GM19328 (cell line): Measurements from ENCODE around the gene CNKSR1.

Source experiments
- ATAC-seq: cut with Tn5 transposase; IDR thresholded peaks from one replicate; pipeline ENCODE4 v1.9.1; 2021; ENCODE audit warnings: mild to moderate bottlenecking, moderate library complexity; ENCODE audit not compliant: unreplicated experiment

Gene CNKSR1

DNA sequence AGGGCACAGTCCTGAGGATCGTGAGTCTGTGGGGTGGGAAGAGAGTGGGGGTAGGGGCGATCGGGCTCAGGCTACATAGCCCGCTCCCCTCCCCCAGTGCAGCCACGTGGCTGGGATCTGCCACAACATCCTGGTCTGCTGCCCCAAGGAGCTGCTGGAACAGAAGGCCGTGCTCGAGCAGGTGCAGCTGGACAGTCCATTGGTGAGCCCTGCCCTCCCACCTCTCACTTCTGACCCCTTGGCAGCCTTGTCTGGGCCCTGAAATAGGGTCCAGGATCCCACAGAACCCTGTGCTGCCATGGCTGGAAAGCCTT is 5.0 kb downstream of the CNKSR1 start:
- no peak for ATAC-seq

DNA sequence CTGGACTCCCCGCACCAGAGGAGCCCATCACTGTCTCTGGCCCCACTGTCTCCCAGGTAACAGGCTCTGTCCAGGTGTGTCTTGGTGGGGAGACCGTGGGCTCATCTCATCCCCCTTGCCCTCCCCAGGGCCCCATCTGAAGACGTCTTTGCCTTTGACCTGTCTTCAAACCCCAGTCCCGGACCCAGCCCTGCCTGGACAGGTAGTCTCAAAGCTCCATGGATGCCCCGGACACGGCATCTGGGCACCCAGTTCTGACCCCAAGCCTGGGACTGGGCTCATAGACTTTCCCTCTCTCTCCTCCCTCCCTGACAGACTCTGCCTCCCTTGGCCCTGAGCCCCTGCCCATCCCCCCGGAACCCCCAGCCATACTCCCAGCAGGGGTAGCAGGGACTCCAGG is 6.8 kb downstream of the CNKSR1 start:
- no peak for ATAC-seq

DNA sequence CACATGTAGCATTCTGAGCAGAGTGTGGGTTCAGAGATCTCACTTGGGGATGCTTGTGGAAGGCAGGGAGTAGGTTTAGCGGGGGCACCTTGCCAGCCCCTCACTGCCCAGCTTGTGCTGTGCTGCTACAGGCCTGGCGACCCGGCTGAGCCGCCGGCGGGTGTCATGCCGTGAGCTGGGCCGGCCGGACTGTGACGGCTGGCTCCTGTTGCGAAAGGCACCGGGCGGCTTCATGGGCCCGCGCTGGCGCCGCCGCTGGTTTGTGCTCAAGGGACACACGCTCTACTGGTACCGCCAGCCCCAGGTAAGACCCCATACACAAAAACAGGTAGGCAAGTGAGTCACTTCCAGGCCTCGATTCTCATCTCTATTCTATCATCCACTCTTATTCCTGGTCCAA is 7.6 kb downstream of the CNKSR1 start:
- no peak for ATAC-seq

DNA sequence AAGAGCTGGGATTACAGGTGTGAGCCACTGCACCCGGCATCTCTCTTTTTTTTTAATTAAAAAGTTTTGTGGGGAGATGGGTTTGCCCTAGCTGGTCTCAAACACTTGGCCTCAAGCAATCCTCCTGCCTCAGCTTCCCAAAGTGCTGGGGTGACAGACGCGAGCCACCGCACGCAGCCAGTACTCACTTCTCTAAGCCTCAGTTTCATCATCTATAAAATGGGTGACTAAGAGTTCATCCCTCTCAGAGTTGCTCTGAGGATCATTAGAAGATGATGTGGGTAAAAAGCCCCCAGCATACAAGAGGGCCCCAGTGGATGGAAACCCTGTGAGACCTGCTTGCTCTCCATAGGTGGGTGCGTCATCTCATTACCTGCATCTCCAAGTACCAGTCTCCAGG is 10.6 kb downstream of the CNKSR1 start:
- no peak for ATAC-seq

- ATAC-seq: no peak
Measured at GRCh38 chr1:26188477-26188876, 11.2 kb downstream of the CNKSR1 start.

DNA sequence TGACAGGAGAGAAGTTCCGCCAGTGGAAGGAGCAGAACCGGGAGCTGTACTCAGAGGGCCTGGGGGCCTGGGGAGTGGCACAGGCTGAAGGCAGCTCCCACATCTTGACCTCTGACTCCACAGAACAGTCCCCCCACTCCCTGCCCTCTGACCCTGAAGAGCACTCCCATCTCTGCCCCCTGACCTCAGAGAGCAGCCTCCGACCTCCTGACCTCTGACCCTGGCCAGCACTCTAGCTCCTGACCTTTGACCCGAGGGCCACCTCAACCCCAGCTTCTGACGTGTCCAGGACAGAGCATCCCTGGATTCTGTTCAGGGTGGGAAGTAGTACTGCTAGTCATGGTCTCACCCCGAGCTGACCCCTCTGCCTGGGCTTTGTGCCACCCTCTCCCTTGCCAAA is 12.0 kb downstream of the CNKSR1 start:
- no peak for ATAC-seq

DNA sequence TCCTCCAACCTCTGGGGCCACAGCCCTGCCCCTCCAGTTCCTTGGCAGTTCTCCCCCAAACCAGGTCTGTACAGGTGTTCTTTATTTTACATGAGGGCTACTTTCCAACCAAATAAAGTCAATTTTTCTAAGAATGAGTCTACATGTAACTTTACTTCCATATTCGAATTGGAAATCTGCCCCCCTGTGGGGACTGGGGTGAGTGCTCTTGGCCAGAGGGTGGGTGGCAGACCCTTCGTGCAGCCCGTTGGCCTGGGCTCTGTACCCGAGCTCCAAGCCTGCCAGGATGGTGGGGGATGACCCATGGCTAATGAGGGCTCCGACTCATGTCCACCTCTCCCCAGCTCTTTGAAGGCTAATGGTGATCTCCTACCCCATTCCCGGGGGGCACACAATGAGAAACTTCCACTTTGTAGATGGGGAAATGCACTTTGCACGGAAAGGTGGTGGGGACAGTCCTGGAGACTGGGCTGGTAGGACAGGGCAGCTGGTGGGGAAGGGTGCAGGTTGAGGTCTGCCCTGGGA is 12.5 kb downstream of the CNKSR1 start:
- no peak for ATAC-seq

DNA sequence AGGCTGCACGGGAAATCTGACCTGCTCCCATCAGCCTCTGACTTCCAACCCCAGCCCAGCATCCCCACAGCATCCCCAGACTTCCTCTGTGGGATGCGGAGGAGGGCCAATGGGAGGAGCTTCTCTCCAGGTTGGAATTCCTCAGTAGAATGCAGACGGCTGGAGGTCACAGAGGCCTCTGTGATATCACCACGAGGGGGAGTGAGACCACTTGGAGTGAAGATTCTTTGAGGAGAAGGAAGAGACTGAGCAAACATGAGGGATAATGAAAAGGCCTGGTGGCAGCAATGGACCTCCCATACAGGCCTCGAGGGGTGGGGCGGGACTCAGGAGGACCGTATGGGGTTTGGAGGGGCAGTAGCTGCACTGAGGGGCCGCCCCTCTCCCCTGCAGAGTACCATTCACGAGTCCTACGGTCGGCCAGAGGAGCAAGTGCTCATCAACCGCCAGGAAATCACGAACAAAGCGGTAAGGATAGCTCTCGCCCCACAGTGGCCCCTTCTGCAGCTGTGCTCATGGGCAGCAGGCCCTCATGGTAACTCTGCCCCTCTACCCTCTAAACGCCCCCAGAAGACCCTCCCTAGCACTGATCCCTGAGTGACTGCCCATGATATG is 13.2 kb downstream of the CNKSR1 start, which contains the start of gene CATSPER4:
TSS of gene CATSPER4 (plus strand) at position 230 of the 615 bp plus-strand sequence. CDS start at position 256, 26 bp downstream.
- no peak for ATAC-seq

- ATAC-seq: no peak
Measured at GRCh38 chr1:26191739-26192138, 14.4 kb downstream of the CNKSR1 start.

GRCh38 chr1:26195805-26196204 is 18.5 kb downstream of the CNKSR1 start:
- ATAC-seq: no peak

DNA sequence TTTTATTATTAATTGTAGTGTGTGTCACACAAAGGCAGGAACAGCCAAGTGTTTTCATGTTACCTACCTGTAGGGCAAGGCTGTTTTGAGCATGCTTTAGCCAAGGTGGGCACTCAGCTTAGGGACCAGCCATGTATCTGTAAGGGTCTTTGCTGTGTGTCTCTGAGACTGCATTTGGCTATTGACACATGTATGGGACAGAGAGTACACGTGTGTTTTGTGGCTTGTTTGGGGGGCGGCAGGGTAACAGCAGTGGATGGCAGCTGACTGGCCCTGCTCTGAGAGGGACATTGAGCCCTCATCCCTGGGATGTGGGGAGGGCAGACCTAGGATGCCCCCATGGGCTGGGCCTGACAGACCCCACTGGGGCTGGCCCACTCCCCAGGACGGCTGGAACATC is 20.0 kb downstream of the CNKSR1 start:
- ATAC-seq: no peak

- no peak for ATAC-seq
Measured at GRCh38 chr1:26197813-26198212, 20.5 kb downstream of the CNKSR1 start.

DNA sequence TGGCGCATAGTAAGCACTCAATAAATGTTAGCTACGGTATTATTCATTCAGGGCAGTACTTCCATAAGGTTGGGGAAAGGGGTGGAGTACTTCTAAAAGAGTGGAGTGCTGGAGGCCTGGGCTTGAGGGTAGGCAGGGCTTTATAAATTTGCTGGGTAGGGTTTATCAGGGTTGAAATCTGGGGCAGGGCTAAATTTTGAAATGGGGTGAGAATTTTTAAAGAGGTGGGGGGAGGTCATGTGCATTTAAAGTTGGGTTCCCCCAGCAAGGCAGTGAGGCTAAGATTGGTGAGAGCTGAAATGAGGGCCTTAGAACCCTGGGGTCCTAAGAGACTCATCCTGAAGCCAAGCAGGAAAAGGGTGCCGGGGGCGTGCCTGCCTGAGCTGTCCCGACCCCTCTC is 23.1 kb downstream of the CNKSR1 start:
- no peak for ATAC-seq

DNA sequence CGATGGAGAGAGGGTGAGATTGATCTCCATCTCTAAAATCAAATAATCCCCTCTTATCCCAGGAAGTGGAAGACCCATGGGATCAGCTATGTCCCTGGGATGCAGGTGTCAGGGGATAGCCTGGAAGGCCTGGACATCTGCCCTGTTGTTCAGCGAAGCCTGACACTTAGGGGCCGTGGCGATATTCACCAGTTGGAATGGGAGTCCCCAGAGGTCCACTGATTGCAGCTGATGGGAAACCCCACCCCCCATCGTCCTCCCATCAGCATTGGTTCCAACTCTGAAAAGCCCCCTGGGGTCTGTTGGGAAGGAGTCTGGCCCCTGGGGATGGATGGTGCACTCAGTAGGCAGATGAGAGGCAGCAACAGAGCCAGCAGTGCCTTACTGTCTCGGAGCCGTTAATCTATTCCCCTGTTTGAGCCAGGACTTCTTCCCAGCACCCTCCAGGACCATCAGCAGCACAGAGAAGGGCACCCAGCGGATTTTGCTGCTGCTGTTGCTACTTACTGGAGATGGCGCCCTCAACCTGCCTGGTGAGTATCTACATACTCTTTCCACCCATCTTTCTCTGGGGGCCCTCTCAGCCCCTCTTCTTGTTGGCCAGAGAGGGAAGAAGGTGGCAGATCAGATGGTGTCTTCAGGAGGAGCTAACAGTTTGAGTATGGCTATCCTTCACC is 26.5 kb downstream of the CNKSR1 start:
- no peak for ATAC-seq

GRCh38 chr1:26210147-26210870 is 33.0 kb downstream of the CNKSR1 start:
- no peak for ATAC-seq

DNA sequence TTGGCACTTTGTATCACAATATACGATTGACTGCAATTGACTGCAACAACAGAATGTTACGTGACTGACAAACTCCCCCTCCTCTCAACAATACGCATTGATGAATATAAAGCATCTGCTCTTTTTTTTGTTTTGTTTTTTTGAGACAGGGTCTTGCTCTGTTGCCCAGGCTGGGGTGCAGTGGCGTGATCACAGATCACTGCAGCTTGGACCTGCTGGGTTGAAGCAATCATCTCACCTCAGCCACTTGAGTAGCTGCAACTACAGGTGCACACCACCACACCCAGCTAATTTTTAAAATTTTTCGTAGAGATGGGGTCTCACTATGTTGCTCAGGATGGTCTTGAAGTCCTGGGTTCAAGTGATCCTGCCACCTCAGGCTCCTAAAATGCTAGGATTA is 35.4 kb downstream of the CNKSR1 start:
- no peak for ATAC-seq

GRCh38 chr1:26213335-26213905 is 36.1 kb downstream of the CNKSR1 start:
- no peak for ATAC-seq

DNA sequence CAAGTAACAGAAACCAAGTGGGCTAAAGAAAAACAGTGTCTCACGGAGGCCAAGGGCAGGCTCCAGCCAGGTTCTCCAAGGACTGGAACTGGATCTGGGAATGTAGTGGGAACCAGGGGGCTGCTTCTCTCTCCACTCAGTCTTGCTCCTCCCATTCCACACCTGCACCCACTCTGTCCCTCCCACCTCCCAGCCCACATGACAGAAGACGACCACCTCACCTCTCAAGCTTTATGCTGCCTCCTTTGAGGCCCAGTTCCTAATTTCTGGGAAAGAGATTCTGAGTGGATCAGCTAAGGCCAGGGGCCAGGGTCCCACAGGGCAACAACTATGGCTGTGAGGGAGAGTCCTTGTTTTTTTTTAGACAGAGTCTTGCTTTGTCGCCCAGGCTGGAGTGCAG is 38.0 kb downstream of the CNKSR1 start:
- no peak for ATAC-seq

GRCh38 chr1:26218906-26219494 is 41.7 kb downstream of the CNKSR1 start:
- ATAC-seq: no peak

DNA sequence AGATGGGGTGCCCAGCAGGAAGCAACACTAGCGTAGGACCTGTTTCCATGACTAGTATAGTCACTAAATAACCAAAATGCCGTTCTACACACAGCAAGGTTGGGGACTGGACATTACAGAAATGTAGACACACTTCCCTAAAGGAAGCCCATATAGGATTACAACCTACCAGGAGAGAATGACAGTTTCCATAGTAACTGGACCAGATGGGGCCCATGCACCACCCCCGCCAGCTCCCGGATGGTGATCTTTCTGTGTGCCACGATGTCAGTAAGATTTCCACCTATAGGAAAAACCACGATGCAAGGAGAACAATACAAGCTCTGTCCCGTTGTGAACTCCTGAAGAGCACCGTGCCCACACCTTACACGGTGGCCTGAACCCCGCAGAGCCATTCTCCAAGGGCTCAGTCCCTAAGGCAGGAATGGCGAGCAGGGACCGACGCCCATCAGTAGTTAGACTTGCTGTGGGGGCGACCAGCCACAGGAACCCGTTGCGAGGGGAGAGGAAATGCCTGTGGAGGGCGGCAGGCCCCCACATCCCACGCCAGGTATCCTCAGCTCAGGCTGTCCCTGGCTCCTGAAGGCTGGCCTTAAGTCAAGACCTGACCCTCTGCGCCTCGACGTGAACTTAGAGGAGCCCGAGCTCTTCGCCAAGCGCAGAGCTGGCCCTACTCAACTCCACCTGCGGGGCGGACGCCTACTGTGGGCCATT is 43.1 kb downstream of the CNKSR1 start:
- no peak for ATAC-seq

DNA sequence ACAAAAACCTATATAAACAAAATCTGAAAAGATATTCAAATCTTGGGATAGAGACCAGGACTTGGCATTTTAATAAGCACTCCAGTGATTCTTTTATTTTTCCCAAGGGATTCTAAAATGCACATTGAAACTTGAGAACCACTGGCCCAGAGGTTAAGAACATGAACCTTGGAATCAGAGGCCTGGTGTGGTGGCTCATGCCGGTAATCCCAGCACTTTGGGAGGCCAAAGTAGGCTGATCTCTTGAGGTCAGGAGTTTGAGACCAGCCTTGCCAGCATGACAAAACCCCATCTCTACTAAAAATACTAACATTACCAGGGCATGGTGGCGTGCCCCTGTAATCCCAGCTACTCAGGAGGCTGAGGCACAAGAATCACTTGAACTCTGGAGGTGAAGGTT is 43.8 kb downstream of the CNKSR1 start:
- ATAC-seq: no peak
